K562 (cell line): Measurements from ENCODE around the gene SELPLG. TPM values are rescaled to one million over a fixed set of nuclear protein-coding genes. Genes with fewer than 3 reads are reported as not detected.

ENCODE experiments used
- ATF1 ChIP-seq, 2 experiments: fragments of 450-650 bp in 1 of 2; IDR thresholded peaks; 2 replicates each; pipeline ENCODE4 v1.6.1; 2016; ENCODE audit warnings: missing compliant biosample characterization in 1 of 2, missing genetic modification characterization in 1 of 2
- FIP1L1 ChIP-seq: fragments of 200-400 bp; formaldehyde crosslinking; IDR thresholded peaks from 2 replicates; pipeline ENCODE4 v1.6.1; 2018; ENCODE audit warnings: mild to moderate bottlenecking, low read depth, low read length; ENCODE audit not compliant: poor library complexity, severe bottlenecking
- GABPB1 ChIP-seq: sonication (generic); formaldehyde crosslinking; IDR thresholded peaks from 2 replicates; pipeline ENCODE4 v1.8.0; 2022; ENCODE audit warnings: mild to moderate bottlenecking, missing genetic modification reagents
- GATAD2A ChIP-seq: fragments of 450-650 bp; IDR thresholded peaks from 2 replicates; pipeline ENCODE4 v1.6.1; 2017
- HDAC2 ChIP-seq: fragments of 450-650 bp; IDR thresholded peaks from 2 replicates; pipeline ENCODE4 v1.6.1; 2016; ENCODE audit warnings: mild to moderate bottlenecking
- HDAC8 ChIP-seq: fragments of 450-650 bp; IDR thresholded peaks from 2 replicates; pipeline ENCODE4 v1.6.1; 2016; ENCODE audit warnings: mild to moderate bottlenecking, missing genetic modification characterization, moderate library complexity, missing compliant biosample characterization
- HLTF ChIP-seq: fragments of 450-650 bp; IDR thresholded peaks from 2 replicates; pipeline ENCODE4 v1.6.1; 2016
- HMG20A ChIP-seq: fragments of 450-650 bp; formaldehyde crosslinking; conservative IDR thresholded peaks from 2 replicates; pipeline ENCODE4 v1.4.0; 2020; ENCODE audit warnings: mild to moderate bottlenecking, mixed read lengths
- JUNB ChIP-seq: fragments of 450-650 bp; formaldehyde crosslinking; conservative IDR thresholded peaks from 2 replicates; pipeline ENCODE4 v1.4.0; 2020; ENCODE audit warnings: mild to moderate bottlenecking
- KLF13 ChIP-seq: fragments of 450-650 bp; IDR thresholded peaks from 2 replicates; pipeline ENCODE4 v1.6.1; 2016; ENCODE audit warnings: missing genetic modification characterization, low read depth, mild to moderate bottlenecking, missing compliant biosample characterization, moderate library complexity, borderline replicate concordance
- POLR2B ChIP-seq: fragments of 450-650 bp; IDR thresholded peaks from 2 replicates; pipeline ENCODE4 v1.6.1; 2018; ENCODE audit warnings: low read depth; ENCODE audit not compliant: partially characterized antibody
- PRPF4 ChIP-seq: fragments of 200-400 bp; formaldehyde crosslinking; IDR thresholded peaks from one replicate; pipeline ENCODE4 v1.6.1; 2017; ENCODE audit warnings: low read length, low read depth, mild to moderate bottlenecking; ENCODE audit not compliant: insufficient read depth, poor library complexity, severe bottlenecking
- RAD21 ChIP-seq, 2 experiments: fragments of 250-450 bp in 1 of 2; fragments of 450-650 bp in 1 of 2; sonication (Bioruptor Pico) in 1 of 2; formaldehyde crosslinking in 1 of 2; IDR thresholded peaks in 1 of 2; conservative IDR thresholded peaks in 1 of 2; 2 replicates each; pipeline versions ENCODE4 v1.4.0 to v1.8.0; 2020 to 2022; ENCODE audit warnings: mild to moderate bottlenecking in 2 of 2, moderate library complexity in 1 of 2
- SNIP1 ChIP-seq: fragments of 450-650 bp; IDR thresholded peaks from 2 replicates; pipeline ENCODE4 v1.7.1; 2017; ENCODE audit warnings: low read depth, mild to moderate bottlenecking
- SP2 ChIP-seq: IDR thresholded peaks from 2 replicates; pipeline ENCODE4 v1.6.1; 2011; ENCODE audit warnings: mild to moderate bottlenecking, low read depth, low read length, moderate library complexity; ENCODE audit not compliant: poor library complexity, severe bottlenecking; ENCODE audit errors: extremely low read depth
- TEAD4 ChIP-seq, 2 experiments: sonication (generic) in 1 of 2; formaldehyde crosslinking in 1 of 2; IDR thresholded peaks; 2 replicates each; pipeline versions ENCODE4 v1.6.1 to v1.8.0; 2012 to 2022; ENCODE audit warnings: borderline replicate concordance in 1 of 2, inconsistent platforms in 1 of 2, low read length in 1 of 2, mild to moderate bottlenecking in 1 of 2, missing genetic modification reagents in 1 of 2
- XRCC3 ChIP-seq: fragments of 450-650 bp; IDR thresholded peaks from 2 replicates; pipeline ENCODE4 v1.6.1; 2017; ENCODE audit warnings: mild to moderate bottlenecking, moderate library complexity
- ZNF354B ChIP-seq: fragments of 250-450 bp; sonication (Bioruptor Pico); IDR thresholded peaks from 2 replicates; pipeline ENCODE4 v1.4.0; 2020
- ZNF551 ChIP-seq: fragments of 250-450 bp; sonication (Bioruptor Pico); IDR thresholded peaks from 2 replicates; pipeline ENCODE4 v1.5.0; 2021; ENCODE audit warnings: mild to moderate bottlenecking, moderate library complexity
- ZNF695 ChIP-seq: fragments of 450-650 bp; formaldehyde crosslinking; IDR thresholded peaks from 2 replicates; pipeline ENCODE4 v1.4.0; 2020; ENCODE audit warnings: mild to moderate bottlenecking, moderate library complexity
- polyA plus RNA-seq, 8 experiments: library from polyadenylated mRNA; depleted of rRNA in 4 of 8; stranded (reverse) in 5 of 8; unstranded in 3 of 8; fragments of >200 nt; fragmentation: Nextera tagmentation in 2 of 8; fragmentation: Illumina TruSeq in 1 of 8; extraction: Ambion mirVana in 2 of 8; extraction: Trizol in 1 of 8; gene quantifications; 2 replicates each; pipeline versions ENCODE4 v1.2.1 to v1.2.3, GENCODE V29; 2011 to 2014; ENCODE audit warnings: inconsistent platforms in 1 of 8, missing spikeins in 1 of 8
- total RNA-seq, 7 experiments: library from RNA; depleted of rRNA in 6 of 7; stranded (reverse); fragments of >200 nt in 6 of 7; fragmentation: Illumina TruSeq in 2 of 7; extraction: Trizol in 2 of 7; gene quantifications; 2 replicates each; pipeline versions ENCODE4 v1.2.1 to v1.2.3, GENCODE V29; 2011 to 2021; ENCODE audit warnings: low replicate concordance in 1 of 7
- TF ChIP-seq, protein P1 (sequence below): fragments of 450-650 bp; conservative IDR thresholded peaks from 2 replicates; pipeline ENCODE4 v1.6.1; 2016; ENCODE audit warnings: missing genetic modification characterization, low read depth, mild to moderate bottlenecking, missing compliant biosample characterization, moderate library complexity
- TF ChIP-seq, protein P2 (sequence below): sonication (generic); formaldehyde crosslinking; IDR thresholded peaks from 2 replicates; pipeline ENCODE4 v1.8.1; 2023; ENCODE audit warnings: mild to moderate bottlenecking, missing genetic modification reagents
- TF ChIP-seq, protein P3 (sequence below), 2 experiments: fragments of 450-650 bp in 1 of 2; sonication (generic) in 1 of 2; formaldehyde crosslinking in 1 of 2; IDR thresholded peaks in 1 of 2; conservative IDR thresholded peaks in 1 of 2; 2 replicates each; pipeline versions ENCODE4 v1.6.1 to v1.8.1; 2016 to 2023; ENCODE audit warnings: mild to moderate bottlenecking in 2 of 2, moderate library complexity in 2 of 2, inconsistent platforms in 1 of 2, missing genetic modification reagents in 1 of 2
- TF ChIP-seq, protein P4 (sequence below): sonication (generic); formaldehyde crosslinking; IDR thresholded peaks from 2 replicates; pipeline ENCODE4 v1.8.0; 2022; ENCODE audit warnings: missing genetic modification reagents, mild to moderate bottlenecking, moderate library complexity, borderline replicate concordance

SELPLG gene
- total and polyA plus RNA-seq, 9 of the 15 experiments (the other 6 are each of a cell fraction or from before 2014, with no cell fraction given), result 0.22 to 10.2 (median 1.7) TPM

DNA sequence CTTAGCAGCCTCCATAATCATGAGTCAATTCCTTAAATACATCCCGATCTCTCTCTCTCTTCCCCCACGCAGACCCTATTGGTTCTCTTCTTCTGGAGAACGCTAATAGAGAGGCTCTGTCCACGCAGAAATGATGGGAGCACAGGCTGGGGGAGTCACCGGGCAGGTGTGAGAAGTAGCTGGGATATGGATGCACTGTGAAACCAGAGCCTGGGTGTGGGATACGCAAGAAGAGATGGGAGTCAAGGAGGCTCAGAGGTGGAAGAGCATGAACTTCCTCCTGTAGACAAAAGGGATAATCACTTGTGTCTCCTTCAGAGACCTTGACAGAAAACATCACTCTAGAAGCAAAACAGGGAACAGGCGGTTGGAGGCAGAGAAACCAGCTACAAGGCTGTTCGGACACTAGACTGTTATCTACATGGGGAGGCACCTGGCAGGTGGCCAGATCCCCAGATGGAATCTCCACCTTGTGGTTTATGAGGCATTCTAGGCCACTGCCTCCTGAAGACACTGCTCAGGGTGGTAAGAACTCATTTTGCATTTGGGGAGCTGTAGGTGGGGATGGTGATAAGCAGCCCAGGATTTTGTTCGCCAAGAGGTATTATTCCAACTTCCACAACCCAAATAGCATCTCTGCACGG, 7.2 kb upstream of the SELPLG start (continued):
- TF ChIP-seq ZNF695 (CRISPR knock-in tag) (no peak), POLR2B (peak; percentile 21), ATF1 (CRISPR knock-in tag; IDR thresholded peaks at IDR 0.05) (no peak), ATF1 (tag; IDR thresholded peaks at IDR 0.05) (peak; percentile 35; the same call in 1 of the 2 replicates), RAD21 (CRISPR knock-in tag; conservative IDR thresholded peaks at IDR 0.05 in 1 of 2, IDR thresholded peaks at IDR 0.05 in 1 of 2) (peak; percentile 23 to 52; a peak in 3 of 4 replicates), GABPB1 (CRISPR knock-in tag) (peak; percentile 37; the same call in 1 of the 2 replicates), TEAD4 (IDR thresholded peaks at IDR 0.05; ENCODE audit: low read length) (peak; percentile 83), TEAD4 (CRISPR knock-in tag; IDR thresholded peaks at IDR 0.05; ENCODE audit: borderline replicate concordance) (no peak), HLTF (no peak), GATAD2A (no peak), FIP1L1 (no peak), HMG20A (no peak), HDAC8 (tag) (no peak), SP2 (no peak), ZNF354B (no peak), XRCC3 (no peak), ZNF551 (no peak), JUNB (no peak), KLF13 (tag) (no peak), HDAC2 (peak; percentile 55), SNIP1 (no peak), PRPF4 (no peak)
- TF ChIP-seq, protein P1, sequence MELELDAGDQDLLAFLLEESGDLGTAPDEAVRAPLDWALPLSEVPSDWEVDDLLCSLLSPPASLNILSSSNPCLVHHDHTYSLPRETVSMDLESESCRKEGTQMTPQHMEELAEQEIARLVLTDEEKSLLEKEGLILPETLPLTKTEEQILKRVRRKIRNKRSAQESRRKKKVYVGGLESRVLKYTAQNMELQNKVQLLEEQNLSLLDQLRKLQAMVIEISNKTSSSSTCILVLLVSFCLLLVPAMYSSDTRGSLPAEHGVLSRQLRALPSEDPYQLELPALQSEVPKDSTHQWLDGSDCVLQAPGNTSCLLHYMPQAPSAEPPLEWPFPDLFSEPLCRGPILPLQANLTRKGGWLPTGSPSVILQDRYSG (tag), result no peak
- TF ChIP-seq, protein P2, sequence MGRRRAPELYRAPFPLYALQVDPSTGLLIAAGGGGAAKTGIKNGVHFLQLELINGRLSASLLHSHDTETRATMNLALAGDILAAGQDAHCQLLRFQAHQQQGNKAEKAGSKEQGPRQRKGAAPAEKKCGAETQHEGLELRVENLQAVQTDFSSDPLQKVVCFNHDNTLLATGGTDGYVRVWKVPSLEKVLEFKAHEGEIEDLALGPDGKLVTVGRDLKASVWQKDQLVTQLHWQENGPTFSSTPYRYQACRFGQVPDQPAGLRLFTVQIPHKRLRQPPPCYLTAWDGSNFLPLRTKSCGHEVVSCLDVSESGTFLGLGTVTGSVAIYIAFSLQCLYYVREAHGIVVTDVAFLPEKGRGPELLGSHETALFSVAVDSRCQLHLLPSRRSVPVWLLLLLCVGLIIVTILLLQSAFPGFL (CRISPR knock-in tag), result no peak
- TF ChIP-seq, protein P3, sequence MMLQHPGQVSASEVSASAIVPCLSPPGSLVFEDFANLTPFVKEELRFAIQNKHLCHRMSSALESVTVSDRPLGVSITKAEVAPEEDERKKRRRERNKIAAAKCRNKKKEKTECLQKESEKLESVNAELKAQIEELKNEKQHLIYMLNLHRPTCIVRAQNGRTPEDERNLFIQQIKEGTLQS (IDR thresholded peaks at IDR 0.05), result no peak
- TF ChIP-seq, protein P3 (CRISPR knock-in tag; conservative IDR thresholded peaks at IDR 0.05), result no peak
- TF ChIP-seq, protein P4, sequence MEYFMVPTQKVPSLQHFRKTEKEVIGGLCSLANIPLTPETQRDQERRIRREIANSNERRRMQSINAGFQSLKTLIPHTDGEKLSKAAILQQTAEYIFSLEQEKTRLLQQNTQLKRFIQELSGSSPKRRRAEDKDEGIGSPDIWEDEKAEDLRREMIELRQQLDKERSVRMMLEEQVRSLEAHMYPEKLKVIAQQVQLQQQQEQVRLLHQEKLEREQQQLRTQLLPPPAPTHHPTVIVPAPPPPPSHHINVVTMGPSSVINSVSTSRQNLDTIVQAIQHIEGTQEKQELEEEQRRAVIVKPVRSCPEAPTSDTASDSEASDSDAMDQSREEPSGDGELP (CRISPR knock-in tag), result peak; percentile 74; the same call in 1 of the 2 replicates
